GM18499 (cell line): Measurements from ENCODE around the gene ATP11C.
A peak's percentile ranks its signal among the peaks of the same experiment; 100 is the strongest.
"Not testable (repeated sequence)": the region's sequence is repeated elsewhere in the genome, so short reads cannot be mapped to it uniquely, and the experiment has no call there.

Source experiments
- ATAC-seq: cut with Tn5 transposase; IDR thresholded peaks from one replicate; pipeline ENCODE4 v1.9.1; 2021; ENCODE audit warnings: moderate number of reproducible peaks; ENCODE audit not compliant: insufficient read depth, unreplicated experiment

The ATP11C gene

DNA sequence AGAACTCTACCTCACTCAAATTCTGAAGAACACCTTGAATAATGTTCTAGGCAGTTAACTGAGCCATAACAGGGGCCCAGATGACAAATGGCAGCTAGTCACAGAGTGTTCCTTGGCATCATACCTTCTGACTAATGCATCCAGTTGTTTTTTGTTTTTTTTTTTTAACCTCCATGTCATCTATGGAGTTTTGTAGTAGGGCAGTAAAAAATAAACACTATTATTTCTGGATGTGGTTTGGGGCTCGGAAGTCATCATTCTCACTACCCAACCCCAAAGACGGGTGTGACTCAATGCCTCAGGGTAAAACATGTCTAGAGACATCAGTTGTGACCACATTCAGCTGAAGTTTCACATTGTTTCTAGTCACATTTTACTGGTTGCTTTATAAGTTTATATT, 193.7 kb downstream of the ATP11C start:
- ATAC-seq: peak; percentile 82

DNA sequence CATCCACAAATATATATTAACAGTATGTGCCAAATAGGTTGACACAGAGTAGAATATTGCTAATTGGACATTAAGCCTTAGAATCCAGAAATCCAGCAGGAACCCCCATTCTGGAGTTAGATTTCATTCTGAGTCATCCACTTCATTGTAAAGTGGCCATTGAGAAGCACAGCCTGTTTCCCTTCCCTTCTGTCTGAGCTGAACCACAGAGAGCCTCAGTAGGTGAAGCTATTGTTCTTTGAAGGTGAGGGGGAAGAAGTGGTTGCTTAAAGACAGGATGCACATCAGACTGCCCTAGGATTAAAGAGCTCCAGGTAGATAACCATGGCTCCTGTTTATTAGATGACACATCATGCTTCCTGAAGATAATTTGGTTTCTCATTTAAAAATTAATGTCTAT, 194.3 kb downstream of the ATP11C start:
- no peak for ATAC-seq

DNA sequence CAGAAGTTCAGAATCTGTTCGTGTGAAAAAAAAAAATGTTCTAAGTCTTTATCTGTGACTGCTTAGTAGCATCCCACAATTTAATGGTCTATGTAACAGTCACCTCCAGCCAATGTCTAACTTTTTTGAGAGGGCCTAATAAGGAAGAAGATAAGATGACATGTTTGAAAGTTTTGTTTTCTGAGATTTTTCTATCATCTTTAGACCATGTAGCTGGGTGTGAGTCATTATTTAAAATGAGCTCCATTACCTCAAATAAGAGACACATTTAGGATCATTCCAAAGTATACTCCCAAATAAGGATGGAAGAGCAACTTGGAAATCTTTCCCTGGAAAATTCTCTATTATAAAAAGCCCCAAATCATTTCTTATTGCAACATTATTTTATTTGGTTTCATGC, 196.7 kb downstream of the ATP11C start:
- ATAC-seq: no peak

DNA sequence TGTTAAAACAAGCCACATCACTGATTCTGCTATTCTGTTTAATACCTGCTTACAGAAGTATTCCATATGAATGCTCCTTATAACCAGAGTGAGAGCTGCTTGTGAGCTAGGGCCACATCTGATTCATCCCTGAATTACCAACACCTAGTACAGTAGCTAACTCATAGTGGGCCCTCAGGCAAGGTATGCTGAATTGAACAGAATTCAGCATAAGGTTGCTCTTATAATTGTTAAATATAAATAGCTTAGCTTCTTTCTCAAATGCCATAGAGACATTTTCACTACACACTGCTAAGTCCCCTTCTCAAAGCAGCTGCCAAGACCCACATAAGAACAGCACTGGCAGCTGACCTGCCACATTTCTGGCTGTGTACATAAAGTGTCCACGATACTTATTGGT, 197.9 kb downstream of the ATP11C start:
- ATAC-seq: no peak

DNA sequence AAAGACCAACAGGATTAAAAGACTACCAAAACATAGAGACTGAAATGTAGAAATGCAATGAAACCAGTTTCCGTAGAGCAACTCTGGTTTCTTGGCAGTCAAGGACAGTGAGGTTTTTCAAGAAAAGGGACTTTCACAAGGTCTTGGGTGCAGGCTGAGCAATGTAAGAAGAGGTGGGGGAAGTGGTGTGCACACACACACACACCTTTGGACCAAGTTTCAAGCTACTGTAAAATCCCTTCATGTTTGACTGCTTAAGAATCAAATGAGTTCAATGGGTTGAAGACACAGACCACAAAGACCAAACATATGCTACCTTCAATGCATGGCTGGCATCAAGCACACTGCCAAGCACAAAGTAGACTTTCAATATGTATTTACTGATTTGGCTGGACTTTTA, 207.1 kb downstream of the ATP11C start:
- no peak for ATAC-seq

DNA sequence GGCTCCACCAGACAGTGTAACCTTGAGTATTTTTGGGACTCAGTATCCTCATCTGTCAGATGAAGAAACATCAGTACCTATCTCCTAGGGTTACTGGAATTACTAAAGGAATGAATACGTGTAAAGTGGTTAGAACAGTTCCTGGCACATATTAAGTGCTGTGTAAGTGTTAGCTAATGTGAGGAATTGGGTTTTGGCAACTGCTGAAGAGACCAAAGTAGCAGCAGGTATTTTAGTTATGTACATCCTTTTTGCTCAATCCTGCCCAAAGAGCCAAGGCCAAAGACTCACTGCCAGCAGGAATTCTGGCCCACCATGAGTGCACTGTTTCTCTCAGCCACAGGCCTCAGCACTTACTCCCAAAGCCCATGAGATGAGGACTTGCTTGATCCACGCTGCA, 208.2 kb downstream of the ATP11C start:
- no peak for ATAC-seq

DNA sequence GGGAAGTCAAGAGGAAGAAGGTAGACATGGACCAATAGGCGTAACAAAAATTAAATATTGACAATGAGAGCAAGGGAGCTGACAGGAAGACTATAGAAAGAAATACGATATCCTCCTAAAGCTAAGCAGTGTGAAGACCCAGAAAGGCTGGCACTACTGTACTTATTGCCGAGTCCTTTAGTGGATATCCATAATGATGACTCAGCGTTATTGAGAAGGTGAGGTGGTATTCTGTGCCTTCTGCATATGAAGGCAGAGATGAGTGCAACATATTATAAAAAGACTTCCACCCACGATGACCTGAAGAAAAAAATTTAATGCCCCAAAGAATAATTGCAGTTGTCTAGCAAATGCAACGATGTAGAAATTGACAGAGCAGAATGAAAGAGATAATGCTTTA, 211.9 kb downstream of the ATP11C start:
- ATAC-seq: no peak

DNA sequence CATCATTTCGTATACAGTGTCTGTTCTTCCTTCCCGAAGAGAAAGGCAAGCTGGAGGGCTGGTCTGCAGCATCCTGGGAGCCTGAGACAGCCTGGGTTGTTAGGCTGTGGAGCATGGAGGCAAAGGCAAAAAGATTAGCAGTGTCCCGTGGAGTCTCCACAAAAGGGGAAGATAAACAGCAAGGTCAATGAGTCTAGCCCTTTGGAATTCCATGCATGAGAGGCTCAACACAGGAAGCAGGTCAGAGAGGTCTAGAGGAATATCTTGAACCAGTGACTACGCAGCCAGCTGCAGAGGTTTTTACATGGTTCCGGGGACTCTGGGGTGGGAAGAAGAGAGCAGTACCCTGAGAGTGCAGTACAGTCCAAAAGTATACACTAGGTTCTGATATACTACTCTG, 212.7 kb downstream of the ATP11C start:
- ATAC-seq: no peak

DNA sequence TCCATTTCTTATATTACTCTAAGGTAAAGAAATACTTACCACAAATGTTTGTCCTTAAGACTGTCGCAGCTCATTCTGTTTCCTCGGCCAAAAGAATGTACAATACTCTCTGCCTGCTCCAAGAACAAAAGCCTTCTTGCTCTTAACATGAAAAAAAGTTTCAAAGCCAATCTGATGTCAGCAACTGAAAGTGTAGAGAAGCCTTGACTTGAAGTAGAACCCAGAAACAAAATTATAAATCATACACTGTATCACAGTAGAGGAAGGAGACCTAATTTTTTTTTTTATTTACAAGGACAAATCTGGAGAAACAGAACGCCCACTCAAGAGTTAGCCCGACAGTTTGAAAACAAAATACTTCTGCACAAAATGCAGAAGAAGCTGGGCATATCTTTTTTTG, 224.8 kb downstream of the ATP11C start, which contains the start of gene MCF2:
Gene MCF2 (minus strand): TSS at position 101 of the 400 bp plus-strand sequence. CDS start 56,423 bp downstream, outside the sequence.
- no peak for ATAC-seq

DNA sequence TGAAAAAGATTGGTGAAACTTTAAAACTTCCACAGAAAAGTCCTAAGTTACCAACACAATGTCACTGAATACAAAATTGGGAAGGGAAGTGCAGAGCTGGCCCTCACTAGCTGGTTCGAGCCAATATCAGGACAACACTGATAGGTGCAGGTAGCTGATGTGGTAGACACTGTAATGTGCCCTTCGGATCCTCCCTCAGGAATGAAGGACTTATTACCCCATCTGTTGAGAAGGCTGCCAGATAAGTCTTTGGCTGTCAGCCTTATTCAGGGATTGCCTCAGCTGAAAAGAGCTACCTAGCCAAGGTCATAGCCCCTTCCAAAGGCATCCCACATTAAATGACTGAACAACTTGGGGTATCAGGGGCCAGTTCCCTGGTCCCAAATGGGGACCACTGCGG, 230.2 kb downstream of the ATP11C start:
- no peak for ATAC-seq

DNA sequence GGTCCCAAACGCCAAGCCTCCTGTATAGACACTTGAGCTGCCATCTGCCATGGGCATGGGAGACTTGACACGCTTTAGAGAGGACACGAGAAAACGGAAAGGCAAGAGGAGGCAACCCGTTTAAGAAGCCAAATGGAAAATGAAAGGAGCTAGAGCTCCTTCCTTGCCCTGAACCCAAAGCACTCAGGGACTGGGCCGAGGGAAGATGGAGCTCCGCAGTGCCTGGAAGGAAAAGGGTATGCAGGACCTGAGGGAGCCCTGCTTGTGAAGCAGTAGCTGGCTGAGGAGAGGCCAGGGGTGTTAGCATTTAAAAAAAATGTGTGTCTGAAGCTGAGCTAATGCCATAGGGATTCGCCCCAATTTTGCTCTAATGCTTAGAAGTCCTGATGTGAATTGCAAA, 239.9 kb downstream of the ATP11C start:
- no peak for ATAC-seq

DNA sequence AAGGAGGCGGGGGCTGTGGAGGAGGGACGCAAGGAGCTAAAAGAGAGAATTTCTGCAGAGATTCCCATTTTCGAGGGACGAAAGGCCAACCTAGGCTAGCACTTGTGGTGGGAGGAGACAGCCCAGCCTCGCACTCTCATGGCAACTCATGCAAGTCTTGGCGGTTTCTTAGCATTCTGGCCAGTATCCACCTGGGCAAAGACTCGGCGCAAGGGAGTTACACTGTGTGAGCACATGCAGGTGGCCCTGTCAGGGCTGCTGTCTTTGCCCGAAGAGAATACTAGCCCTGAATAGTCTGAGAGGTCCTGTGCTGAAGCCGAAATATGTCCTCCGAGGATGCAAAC, 240.4 kb downstream of the ATP11C start:
- no peak for ATAC-seq

DNA sequence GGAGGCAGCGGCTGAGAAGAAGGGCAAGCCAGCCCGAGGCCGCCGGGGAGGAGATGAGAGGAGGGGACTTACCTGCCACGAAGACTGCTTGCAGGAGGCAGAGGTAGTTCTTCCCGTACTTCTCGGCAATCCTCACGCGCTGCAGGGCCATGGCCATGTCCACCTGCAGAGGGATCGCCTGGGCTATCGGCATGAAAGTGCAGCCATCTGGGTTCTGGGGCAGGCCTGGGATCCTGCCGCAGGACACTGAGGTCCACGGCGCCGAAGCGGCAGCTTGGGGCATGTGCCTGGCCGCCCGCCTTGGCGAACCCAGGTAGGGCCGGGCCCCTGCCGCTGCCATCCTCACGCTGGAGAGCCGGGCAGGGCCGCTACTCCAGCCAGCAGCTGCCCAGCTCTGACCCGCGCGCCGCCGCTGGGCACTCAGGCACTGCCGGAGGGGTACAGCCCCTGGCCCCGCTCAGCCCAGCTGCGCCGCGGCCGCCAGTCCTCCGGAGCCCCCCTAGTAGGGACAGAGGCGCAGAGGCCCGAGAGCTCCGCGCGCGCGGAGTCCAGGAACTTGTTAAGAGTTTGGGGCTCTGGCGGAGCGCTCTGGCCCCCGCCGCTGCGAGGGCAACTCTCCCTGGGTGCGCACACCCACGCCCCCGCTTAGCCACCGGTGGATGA, 240.9 kb downstream of the ATP11C start:
- no peak for ATAC-seq

DNA sequence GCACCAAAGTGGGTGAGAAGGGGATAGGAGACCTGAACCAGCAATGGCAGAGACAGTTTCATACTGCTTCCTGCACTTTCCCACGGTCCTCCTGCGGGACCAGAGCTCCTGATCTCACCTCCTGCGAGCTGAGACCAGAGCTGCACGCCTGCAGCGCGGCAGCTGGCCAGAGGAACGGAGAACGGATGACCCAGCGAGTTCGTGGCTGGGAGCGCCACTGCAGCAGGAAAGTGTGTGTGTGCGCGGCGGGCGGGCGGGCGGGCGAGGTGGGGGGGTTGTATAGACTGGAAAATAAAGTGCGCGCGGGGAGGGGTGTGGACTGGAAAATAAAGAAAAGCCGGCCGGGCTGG, 241.4 kb downstream of the ATP11C start:
- ATAC-seq: no peak

DNA sequence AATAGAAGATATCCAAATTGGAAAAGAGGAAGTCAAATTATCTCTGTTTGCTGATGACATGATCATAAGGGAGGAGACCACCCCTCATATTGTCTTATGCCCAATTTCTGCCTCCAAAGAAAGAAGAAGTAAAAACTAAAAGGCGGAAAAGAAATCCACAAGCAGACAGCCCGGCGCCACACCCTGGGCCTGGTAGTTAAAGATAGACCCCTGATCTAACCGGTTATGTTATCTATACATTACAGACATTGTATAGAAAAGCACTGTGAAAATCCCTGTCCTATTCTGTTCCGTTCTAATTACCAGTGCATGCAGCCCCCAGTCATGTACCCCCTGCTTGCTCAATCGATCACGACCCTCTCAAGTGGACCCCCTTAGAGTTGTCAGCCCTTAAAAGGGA, 247.7 kb downstream of the ATP11C start:
- not testable (repeated sequence) for ATAC-seq

DNA sequence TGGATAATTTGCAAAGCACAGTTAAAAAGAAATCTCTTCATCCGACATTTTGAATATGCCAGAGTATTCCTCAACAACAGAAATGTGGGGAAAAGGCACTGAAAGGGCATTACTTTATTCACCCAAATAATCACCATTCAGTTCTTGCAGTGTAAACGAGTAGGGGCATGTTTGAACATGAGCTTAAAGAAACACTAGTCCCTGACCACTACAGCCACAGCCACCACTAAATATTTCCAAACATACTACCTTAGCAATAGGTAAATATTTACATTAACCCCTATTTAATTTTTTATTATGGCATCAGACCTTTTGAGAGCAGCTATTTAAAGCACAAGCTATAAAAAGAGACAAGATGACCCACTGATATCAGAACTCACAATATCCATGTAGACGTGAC, 252.5 kb downstream of the ATP11C start:
- no peak for ATAC-seq
